HL-60 (cell line): ENCODE measurements around the gene GAR1.
"Not testable (repeated sequence)": the region's sequence is repeated elsewhere in the genome, so short reads cannot be mapped to it uniquely, and the experiment has no call there.

Source experiments
- DNase-seq, 2 experiments: peaks; one replicate each; pipeline ENCODE4 v3.0.0-alpha.2; 2010 to 2020; ENCODE audit warnings: low read depth in 1 of 2, low spot score in 1 of 2
- H3K27ac ChIP-seq: fragments of 250-450 bp; sonication (Bioruptor Pico); replicated peaks from 2 replicates; pipeline ENCODE4 v1.5.1; 2020; ENCODE audit warnings: mild to moderate bottlenecking, moderate library complexity
- H3K27me3 ChIP-seq: fragments of 250-450 bp; sonication (Bioruptor Pico); 2 replicates; pipeline ENCODE4 v1.5.1; 2021; ENCODE audit warnings: mild to moderate bottlenecking, moderate library complexity; ENCODE audit not compliant: insufficient read depth, poor library complexity, severe bottlenecking
- H3K4me3 ChIP-seq: replicated peaks from 2 replicates; pipeline ENCODE4 v1.5.1; 2011; ENCODE audit warnings: mild to moderate bottlenecking, control low read depth, low read length; ENCODE audit not compliant: insufficient read depth
- CTCF ChIP-seq: IDR thresholded peaks from one replicate; pipeline ENCODE4 v1.5.1; 2011; ENCODE audit warnings: low read length, control low read depth, inconsistent platforms; ENCODE audit not compliant: insufficient read depth
- GABPA ChIP-seq: IDR thresholded peaks from 2 replicates; pipeline ENCODE4 v1.6.1; 2012; ENCODE audit warnings: low read depth
- POLR2AphosphoS5 ChIP-seq: IDR thresholded peaks from 2 replicates; pipeline ENCODE4 v1.6.1; 2012; ENCODE audit warnings: low read depth
- REST ChIP-seq: IDR thresholded peaks from 2 replicates; pipeline ENCODE4 v1.6.1; 2012; ENCODE audit warnings: low read depth; ENCODE audit not compliant: insufficient replicate concordance
- SPI1 ChIP-seq: IDR thresholded peaks from 2 replicates; pipeline ENCODE4 v1.6.1; 2012; ENCODE audit warnings: low read depth, mild to moderate bottlenecking, borderline replicate concordance

GAR1 gene

GRCh38 chr4:109850601-109851000 is 35.0 kb downstream of the GAR1 start:
- Histone ChIP-seq H3K27ac (no peak overlapping the region), H3K4me3 (no peak overlapping the region), H3K27me3 (peaks cover 3% of the 10 kb centered on the region)
- DNase-seq, result no peak
- TF ChIP-seq SPI1 (no peak), REST (no peak), CTCF (no peak), GABPA (no peak), POLR2AphosphoS5 (no peak)

GRCh38 chr4:109859426-109860300 is 44.1 kb downstream of the GAR1 start:
- not testable (repeated sequence) for H3K27me3 ChIP-seq, H3K27ac ChIP-seq, DNase-seq, H3K4me3 ChIP-seq

GRCh38 chr4:109861271-109861670 is 45.7 kb downstream of the GAR1 start:
- H3K27me3 ChIP-seq, result no peaks in the 10 kb centered on the region
- no peak overlapping the region for H3K27ac ChIP-seq
- no peak overlapping the region for H3K4me3 ChIP-seq
- TF ChIP-seq GABPA (no peak), REST (no peak), POLR2AphosphoS5 (no peak), SPI1 (no peak), CTCF (no peak)
- no peak for DNase-seq

GRCh38 chr4:109861916-109862511 is 46.5 kb downstream of the GAR1 start:
- DNase-seq, result no peak
- Histone ChIP-seq H3K27ac (no peak overlapping the region), H3K27me3 (no peaks in the 10 kb centered on the region), H3K4me3 (no peak overlapping the region)
- TF ChIP-seq CTCF (no peak), REST (no peak), GABPA (no peak)
